Inferior parietal cortex (tissue), 1 donor: ENCODE measurements around the gene ATAD3A.
"Not testable (repeated sequence)": the region's sequence is repeated elsewhere in the genome, so short reads cannot be mapped to it uniquely, and the experiment has no call there.

Source experiments
- DNase-seq: peaks from one replicate; pipeline ENCODE4 v3.0.0-alpha.2; 2016; ENCODE audit errors: extremely low spot score

The ATAD3A gene

GRCh38 chr1:1523226-1523625 lies 11.3 kb downstream of the ATAD3A start:
- not testable (repeated sequence) for DNase-seq

GRCh38 chr1:1523651-1524050 lies 11.7 kb downstream of the ATAD3A start:
- not testable (repeated sequence) for DNase-seq

- DNase-seq, result not testable (repeated sequence)
Observed at GRCh38 chr1:1524750-1525383, 12.9 kb downstream of the ATAD3A start.

GRCh38 chr1:1526476-1526875 lies 14.5 kb downstream of the ATAD3A start:
- DNase-seq, result not testable (repeated sequence)

GRCh38 chr1:1527092-1527816 lies 15.3 kb downstream of the ATAD3A start:
- no peak for DNase-seq

GRCh38 chr1:1528301-1529267 lies 16.6 kb downstream of the ATAD3A start:
- DNase-seq, result no peak

GRCh38 chr1:1529321-1529720 lies 17.4 kb downstream of the ATAD3A start:
- no peak for DNase-seq

- no peak for DNase-seq
Observed at GRCh38 chr1:1529936-1530335, 18.0 kb downstream of the ATAD3A start.

GRCh38 chr1:1531947-1532346 lies 20.0 kb downstream of the ATAD3A start:
- DNase-seq, result no peak

GRCh38 chr1:1533176-1533893 lies 21.4 kb downstream of the ATAD3A start:
- DNase-seq, result not testable (repeated sequence)

GRCh38 chr1:1533894-1534291 lies 21.9 kb downstream of the ATAD3A start:
- DNase-seq, result not testable (repeated sequence)

- DNase-seq, result no peak
Observed at GRCh38 chr1:1534401-1535154, 22.6 kb downstream of the ATAD3A start.

GRCh38 chr1:1535201-1536018 lies 23.4 kb downstream of the ATAD3A start:
- no peak for DNase-seq

GRCh38 chr1:1536019-1536937 lies 24.3 kb downstream of the ATAD3A start:
- no peak for DNase-seq

- no peak for DNase-seq
Observed at GRCh38 chr1:1536938-1537546, 25.1 kb downstream of the ATAD3A start.

- no peak for DNase-seq
Observed at GRCh38 chr1:1537626-1538250, 25.8 kb downstream of the ATAD3A start.

- DNase-seq, result no peak
Observed at GRCh38 chr1:1538334-1538733, 26.4 kb downstream of the ATAD3A start.

GRCh38 chr1:1538989-1539309 lies 27.0 kb downstream of the ATAD3A start:
- DNase-seq, result no peak
